Left kidney (tissue), 8 donors: ENCODE measurements around the gene OR1S1. TPM values are rescaled to one million over a fixed set of nuclear protein-coding genes. Genes with fewer than 3 reads are reported as not detected.
"Not testable (repeated sequence)": the region's sequence is repeated elsewhere in the genome, so short reads cannot be mapped to it uniquely, and the experiment has no call there.

Experiments
- DNase-seq: peaks from one replicate; pipeline ENCODE4 v3.0.0-alpha.2; 2013
- long read RNA-seq, 8 donors: transcript quantifications; one replicate each; lab custom pipeline, GENCODE V29; 2026
- polyA plus RNA-seq: library from polyadenylated mRNA; unstranded; fragments of 120-200 nt; gene quantifications from one replicate; pipeline ENCODE4 v1.2.1, GENCODE V29; 2013; ENCODE audit not compliant: insufficient read length

The OR1S1 gene
- polyA plus RNA-seq: not detected
- long read RNA-seq, donor 1: 0 reads
- long read RNA-seq, donor 2: 0 reads
- long read RNA-seq, donor 3: 0 reads
- long read RNA-seq, donor 4: 0 reads
- long read RNA-seq, donor 5: 0 reads
- long read RNA-seq, donor 6: 0 reads
- long read RNA-seq, donor 7: 0 reads
- long read RNA-seq, donor 8: 0 reads

DNA sequence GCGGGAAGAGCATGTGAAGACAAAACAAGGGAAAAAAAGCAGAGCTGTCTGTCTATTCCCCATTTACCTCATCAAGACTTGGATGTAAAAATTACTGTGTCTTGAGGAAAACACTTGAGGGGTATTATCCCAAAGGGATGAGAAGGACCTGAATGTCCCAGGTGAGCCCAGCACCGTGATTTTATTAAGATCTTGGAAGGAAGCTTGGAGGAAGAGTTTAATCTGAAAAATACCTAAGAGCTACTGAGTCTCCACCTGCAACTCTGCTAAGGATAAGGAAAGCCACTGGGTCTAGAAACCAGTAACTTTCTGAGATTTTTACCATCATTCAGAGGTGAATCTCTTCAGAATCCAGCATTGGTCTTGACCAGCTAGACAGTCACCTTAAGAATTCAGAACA is at the start of gene OR1S1:
Gene OR1S1 (plus strand): TSS at position 301 of the 400 bp plus-strand sequence.
- not testable (repeated sequence) for DNase-seq

DNA sequence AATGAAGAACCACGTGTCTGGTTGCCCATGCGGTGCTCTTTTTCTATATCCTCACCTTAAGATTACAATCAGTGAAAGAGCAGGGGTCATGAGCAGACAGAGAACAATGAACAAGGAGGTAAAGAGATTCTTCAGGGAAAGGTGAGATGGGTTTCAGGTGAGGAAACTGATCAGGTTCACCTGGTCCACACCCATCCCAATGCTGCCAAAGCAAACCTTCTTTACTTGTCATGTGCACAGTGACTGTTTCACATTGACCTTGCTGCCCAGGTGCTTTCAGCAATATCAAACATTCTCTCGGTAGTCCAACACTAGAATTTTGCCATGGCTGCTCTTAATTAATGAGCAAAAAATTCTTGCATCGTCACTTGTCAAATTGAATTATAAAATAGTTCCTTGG is 48.1 kb upstream of the OR1S1 start:
- no peak for DNase-seq

GRCh38 chr11:58164990-58165389 is 47.5 kb upstream of the OR1S1 start:
- DNase-seq: no peak

DNA sequence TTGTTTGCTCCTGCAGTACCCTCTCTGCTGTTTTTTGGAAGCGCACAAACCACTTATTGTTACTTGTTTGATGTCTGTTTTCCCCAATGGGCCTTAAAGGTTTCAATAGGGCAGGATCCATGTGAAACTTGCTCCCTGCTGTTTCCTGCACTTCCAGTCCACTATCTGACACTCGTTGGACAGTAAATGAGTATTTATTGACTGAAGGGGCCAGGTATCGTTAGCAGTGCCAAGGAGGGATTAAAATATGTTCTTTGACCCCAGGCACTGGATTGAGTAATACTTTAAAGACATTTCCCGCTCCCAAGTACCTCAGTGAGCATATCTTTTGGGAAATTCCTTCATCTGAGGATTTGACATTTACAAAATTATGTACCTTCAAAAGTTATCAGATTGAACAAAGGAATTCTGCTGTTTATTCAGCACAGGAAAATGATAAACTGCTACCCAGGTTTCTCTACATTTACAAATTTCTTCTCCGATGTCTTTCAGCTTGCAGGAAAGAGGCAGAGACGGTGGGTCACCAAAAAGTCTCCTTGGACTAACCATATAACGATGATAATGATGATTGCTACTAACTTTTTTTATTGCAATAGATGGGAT is 46.9 kb upstream of the OR1S1 start:
- no peak for DNase-seq

GRCh38 chr11:58177409-58178054 is 35.0 kb upstream of the OR1S1 start:
- no peak for DNase-seq

DNA sequence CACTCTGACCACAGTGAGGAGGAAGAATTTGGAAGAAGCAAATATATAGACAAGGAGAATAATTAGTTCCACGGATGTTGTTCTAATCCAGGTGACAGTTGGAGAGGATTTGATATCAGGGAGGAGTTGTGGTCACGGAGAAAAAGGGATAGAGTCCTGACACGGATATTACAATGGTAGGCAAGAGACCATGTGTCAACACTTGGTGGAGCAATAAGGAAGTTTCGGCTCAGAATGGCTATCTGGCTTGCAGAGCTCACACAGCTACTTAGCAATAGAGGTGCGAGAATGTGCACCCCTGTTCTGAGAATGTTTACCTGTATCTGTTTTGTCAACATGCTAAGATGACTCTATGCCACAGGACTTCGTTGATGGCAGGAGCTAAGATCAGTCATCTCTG is 34.1 kb upstream of the OR1S1 start:
- no peak for DNase-seq

GRCh38 chr11:58179648-58180047 is 32.9 kb upstream of the OR1S1 start:
- DNase-seq: no peak

- DNase-seq: no peak
Observed at GRCh38 chr11:58186938-58187337, 25.6 kb upstream of the OR1S1 start.

DNA sequence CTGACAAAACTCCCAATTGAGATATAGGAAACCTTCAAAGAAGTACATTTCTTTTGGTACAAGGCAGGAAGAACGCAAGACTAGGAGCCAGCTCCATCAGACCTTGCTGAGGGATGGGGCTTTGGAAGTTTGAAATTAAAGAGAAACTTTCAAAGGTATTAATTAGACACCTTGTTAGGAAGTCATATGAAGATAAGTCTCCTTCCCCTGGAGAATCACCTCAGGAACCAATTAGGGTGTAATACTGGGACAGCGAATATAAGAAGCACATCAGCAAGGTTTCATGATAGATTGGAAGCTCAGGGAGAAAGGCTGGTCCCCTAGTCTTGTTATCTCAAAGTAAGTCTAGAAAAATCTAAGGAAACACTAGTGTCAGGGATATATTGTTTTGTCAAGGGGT is 23.8 kb upstream of the OR1S1 start, which contains the start of gene OR9Q2:
Gene OR9Q2 (plus strand): TSS at position 301 of the 400 bp plus-strand sequence. CDS start 1,421 bp downstream, outside the sequence.
- no peak for DNase-seq

GRCh38 chr11:58192229-58192628 is 20.3 kb upstream of the OR1S1 start:
- DNase-seq: no peak

DNA sequence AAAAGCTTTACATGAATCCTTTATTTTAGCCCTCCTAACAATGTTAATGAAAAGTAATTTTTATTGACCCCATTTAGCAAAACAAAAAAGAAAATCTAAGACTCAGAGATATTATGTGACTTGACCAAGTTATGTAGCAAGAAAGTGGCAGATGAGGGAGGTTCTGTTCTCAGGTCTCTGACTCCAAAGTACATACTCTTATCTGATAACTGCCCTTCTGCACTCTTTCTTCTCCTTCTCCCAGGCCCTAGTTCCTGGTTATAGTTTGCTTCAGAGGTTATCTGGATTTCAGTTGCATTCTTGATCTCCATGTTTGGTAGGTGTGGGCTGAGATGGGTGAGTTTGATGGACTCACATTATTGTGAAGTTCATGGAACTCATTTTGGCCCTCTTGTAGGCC is 19.1 kb upstream of the OR1S1 start:
- no peak for DNase-seq

GRCh38 chr11:58195939-58196338 is 16.6 kb upstream of the OR1S1 start:
- DNase-seq: no peak

DNA sequence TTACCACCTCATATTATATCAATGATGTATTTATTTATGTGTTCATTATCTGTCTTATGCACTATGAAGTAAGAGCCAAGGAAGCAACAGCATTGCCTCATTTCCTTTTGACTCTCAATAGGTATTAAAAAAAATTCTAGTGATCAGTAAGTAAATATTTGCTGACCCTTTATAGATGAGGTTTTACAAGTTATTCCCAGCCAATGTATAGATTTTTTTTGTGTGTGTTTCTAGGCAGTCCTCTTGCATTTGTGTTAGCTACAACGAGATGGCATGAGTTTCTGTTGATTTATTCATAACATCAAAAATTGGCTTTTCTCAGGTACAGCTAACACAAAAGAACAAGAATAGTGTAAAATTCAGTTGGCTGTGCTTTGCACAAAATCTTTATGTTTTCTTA is 13.2 kb upstream of the OR1S1 start:
- no peak for DNase-seq

DNA sequence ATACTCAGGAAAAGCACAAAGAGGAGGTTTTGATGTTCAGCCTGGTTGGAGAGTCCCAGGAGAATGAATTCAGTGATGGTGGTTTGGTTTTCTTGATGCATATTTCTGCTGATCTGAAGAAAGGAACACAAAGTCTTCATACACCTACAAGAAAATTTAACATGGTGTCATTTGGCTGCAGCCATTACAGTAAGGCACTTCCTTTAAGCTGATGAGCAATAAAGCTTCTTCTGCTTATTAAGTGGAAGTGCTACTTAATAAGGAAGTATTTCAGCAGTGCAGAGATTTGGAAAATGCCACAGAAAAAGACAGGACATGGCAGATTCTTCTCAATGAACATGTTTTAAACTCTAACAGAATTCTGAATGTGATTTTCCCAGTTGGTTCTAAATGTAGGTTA is 8.5 kb upstream of the OR1S1 start, which contains the start of gene OR1S2:
Gene OR1S2 (minus strand): TSS at position 101 of the 400 bp plus-strand sequence. CDS start 0 bp downstream, at position 101.
- DNase-seq: no peak

GRCh38 chr11:58216476-58216875 is 4.0 kb downstream of the OR1S1 start:
- no peak for DNase-seq

- no peak for DNase-seq
Observed at GRCh38 chr11:58222721-58223120, 10.2 kb downstream of the OR1S1 start.

GRCh38 chr11:58227956-58228615 is 15.6 kb downstream of the OR1S1 start:
- DNase-seq: no peak

- no peak for DNase-seq
Observed at GRCh38 chr11:58243954-58244353, 31.4 kb downstream of the OR1S1 start.

DNA sequence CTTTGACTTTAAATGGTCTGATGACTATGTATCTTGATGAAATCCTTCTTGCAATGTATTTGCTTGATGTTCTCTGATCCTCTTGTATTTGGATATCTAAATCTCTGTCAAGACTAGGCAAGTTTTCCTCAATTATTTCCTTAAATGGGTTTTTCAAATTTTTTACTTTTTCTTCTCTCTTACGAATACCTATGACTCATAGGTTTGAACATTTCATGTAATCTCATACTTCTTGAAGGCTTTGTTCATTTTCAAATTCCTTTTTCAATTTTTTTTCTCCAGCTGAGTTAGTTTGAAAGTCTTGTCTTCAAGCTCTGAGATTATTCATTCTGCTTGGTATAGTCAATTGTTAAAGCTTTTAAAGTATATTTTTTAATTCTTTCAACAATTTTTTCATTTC is 42.4 kb downstream of the OR1S1 start:
- no peak for DNase-seq

GRCh38 chr11:58259983-58260382 is 47.5 kb downstream of the OR1S1 start:
- DNase-seq: no peak
